ENCODE measurements around the gene SEC22C.

Gene SEC22C

GRCh38 chr3:42518800-42519567 lies 62.8 kb downstream of the SEC22C start:
- H3K27ac ChIP-seq, result peak overlapping the region in 3 of 21 experiments; percentile 41 to 77 (median 61)
- no peak overlapping the region for H3K4me3 ChIP-seq

- no peak overlapping the region for H3K4me3 ChIP-seq
- peak overlapping the region in 18 of 21 experiments; percentile 67 to 93 (median 82) for H3K27ac ChIP-seq
Observed at GRCh38 chr3:42517117-42517516, 64.7 kb downstream of the SEC22C start.

GRCh38 chr3:42516443-42516842 lies 65.3 kb downstream of the SEC22C start:
- no peak overlapping the region for H3K4me3 ChIP-seq
- H3K27ac ChIP-seq, result peak overlapping the region in 20 of 21 experiments; percentile 52 to 93 (median 82)

GRCh38 chr3:42515976-42516375 lies 65.8 kb downstream of the SEC22C start:
- no peak overlapping the region for H3K4me3 ChIP-seq
- peak overlapping the region in 20 of 21 experiments; percentile 52 to 93 (median 82) for H3K27ac ChIP-seq

- no peak overlapping the region for H3K4me3 ChIP-seq
- H3K27ac ChIP-seq, result peak overlapping the region in 20 of 21 experiments; percentile 46 to 93 (median 82)
Observed at GRCh38 chr3:42515391-42515916, 66.3 kb downstream of the SEC22C start.

GRCh38 chr3:42514876-42515275 lies 66.9 kb downstream of the SEC22C start:
- no peak overlapping the region for H3K4me3 ChIP-seq
- H3K27ac ChIP-seq, result peak overlapping the region in 19 of 21 experiments; percentile 46 to 93 (median 83)

- Histone ChIP-seq H3K27ac (peak overlapping the region in 12 of 21 experiments; percentile 65 to 93 (median 84)), H3K4me3 (no peak overlapping the region)
Observed at GRCh38 chr3:42513521-42513920, 68.2 kb downstream of the SEC22C start.

- Histone ChIP-seq H3K4me3 (no peak overlapping the region), H3K27ac (peak overlapping the region in 11 of 21 experiments; percentile 19 to 89 (median 79))
Observed at GRCh38 chr3:42513121-42513520, 68.6 kb downstream of the SEC22C start.

- peak overlapping the region in 2 of 21 experiments; percentile 65 to 87 for H3K27ac ChIP-seq
Observed at GRCh38 chr3:42511736-42512135, 70.0 kb downstream of the SEC22C start.

GRCh38 chr3:42511201-42511600 lies 70.6 kb downstream of the SEC22C start:
- H3K4me3 ChIP-seq, result no peak overlapping the region
- peak overlapping the region in 2 of 21 experiments; percentile 31 to 87 for H3K27ac ChIP-seq

More at GRCh38 chr3:42511736-42512135, 70.0 kb downstream of the SEC22C start:
- no peak overlapping the region for H3K4me3 ChIP-seq

GRCh38 chr3:42510325-42510724 lies 71.4 kb downstream of the SEC22C start:
- no peak overlapping the region for H3K4me3 ChIP-seq
- H3K27ac ChIP-seq, result peak overlapping the region in 2 of 21 experiments; percentile 14 to 31

- H3K27ac ChIP-seq, result no peak overlapping the region
- H3K4me3 ChIP-seq, result no peak overlapping the region
Observed at GRCh38 chr3:42509111-42509510, 72.7 kb downstream of the SEC22C start.

GRCh38 chr3:42508562-42508961 lies 73.2 kb downstream of the SEC22C start:
- peak overlapping the region in 2 of 21 experiments; percentile 27 to 69 for H3K27ac ChIP-seq
- no peak overlapping the region for H3K4me3 ChIP-seq

GRCh38 chr3:42507761-42508335 lies 73.9 kb downstream of the SEC22C start:
- Histone ChIP-seq H3K27ac (peak overlapping the region in 7 of 21 experiments; percentile 27 to 69 (median 42)), H3K4me3 (no peak overlapping the region)

- no peak overlapping the region for H3K4me3 ChIP-seq
- peak overlapping the region in 6 of 21 experiments; percentile 7 to 63 (median 38) for H3K27ac ChIP-seq
Observed at GRCh38 chr3:42507252-42507651, 74.5 kb downstream of the SEC22C start.

GRCh38 chr3:42505849-42506410 lies 75.8 kb downstream of the SEC22C start:
- peak overlapping the region in 5 of 21 experiments; percentile 11 to 66 (median 25) for H3K27ac ChIP-seq
- H3K4me3 ChIP-seq, result no peak overlapping the region

GRCh38 chr3:42505128-42505848 lies 76.5 kb downstream of the SEC22C start:
- peak overlapping the region in 6 of 21 experiments; percentile 10 to 66 (median 19) for H3K27ac ChIP-seq

GRCh38 chr3:42504334-42505127 lies 77.2 kb downstream of the SEC22C start:
- H3K4me3 ChIP-seq, result no peak overlapping the region
- peak overlapping the region in 5 of 21 experiments; percentile 5 to 66 (median 13) for H3K27ac ChIP-seq

More at GRCh38 chr3:42505128-42505848, 76.5 kb downstream of the SEC22C start:
- H3K4me3 ChIP-seq, result no peak overlapping the region

GRCh38 chr3:42503957-42504333 lies 77.8 kb downstream of the SEC22C start:
- Histone ChIP-seq H3K27ac (peak overlapping the region in 3 of 21 experiments; percentile 5 to 83 (median 60)), H3K4me3 (peak overlapping the region in 1 of 7 experiments; percentile 78)

Data from skin epidermis (tissue), 12 donors.